HG03097 (cell line): ENCODE results near the gene DLEC1.
"Not testable (repeated sequence)": the region's sequence is repeated elsewhere in the genome, so short reads cannot be mapped to it uniquely, and the experiment has no call there.

Source experiments
- ATAC-seq: cut with Tn5 transposase; IDR thresholded peaks from one replicate; pipeline ENCODE4 v1.9.1; 2021; ENCODE audit not compliant: unreplicated experiment, low FRiP score

The DLEC1 gene

GRCh38 chr3:38070013-38070412 lies 31.0 kb downstream of the DLEC1 start:
- no peak for ATAC-seq

- not testable (repeated sequence) for ATAC-seq
These were observed 38.1 kb downstream of the DLEC1 start for GRCh38 chr3:38077073-38077472.

GRCh38 chr3:38082296-38082695 lies 43.3 kb downstream of the DLEC1 start:
- not testable (repeated sequence) for ATAC-seq

- ATAC-seq: not testable (repeated sequence)
These were observed 44.2 kb downstream of the DLEC1 start for GRCh38 chr3:38083254-38083653.

GRCh38 chr3:38083871-38084333 lies 44.9 kb downstream of the DLEC1 start:
- no peak for ATAC-seq

GRCh38 chr3:38084334-38085310 lies 45.6 kb downstream of the DLEC1 start:
- no peak for ATAC-seq

GRCh38 chr3:38085311-38085942 lies 46.4 kb downstream of the DLEC1 start:
- no peak for ATAC-seq

GRCh38 chr3:38085943-38086324 lies 46.9 kb downstream of the DLEC1 start:
- no peak for ATAC-seq

- no peak for ATAC-seq
These were observed 47.5 kb downstream of the DLEC1 start for GRCh38 chr3:38086496-38086895.

GRCh38 chr3:38087278-38087677 lies 48.3 kb downstream of the DLEC1 start:
- not testable (repeated sequence) for ATAC-seq

- no peak for ATAC-seq
These were observed 49.4 kb downstream of the DLEC1 start for GRCh38 chr3:38088126-38089078.

- ATAC-seq: no peak
These were observed 50.2 kb downstream of the DLEC1 start for GRCh38 chr3:38089163-38089562.

- ATAC-seq: no peak
These were observed 51.4 kb downstream of the DLEC1 start for GRCh38 chr3:38090453-38090852.

- ATAC-seq: no peak
These were observed 56.0 kb downstream of the DLEC1 start for GRCh38 chr3:38094999-38095398.

- ATAC-seq: no peak
These were observed 56.9 kb downstream of the DLEC1 start for GRCh38 chr3:38095669-38096483.

GRCh38 chr3:38097446-38098375 lies 58.7 kb downstream of the DLEC1 start:
- no peak for ATAC-seq

- no peak for ATAC-seq
These were observed 59.3 kb downstream of the DLEC1 start for GRCh38 chr3:38098376-38098723.

GRCh38 chr3:38099518-38099917 lies 60.5 kb downstream of the DLEC1 start:
- no peak for ATAC-seq

GRCh38 chr3:38100498-38100897 lies 61.5 kb downstream of the DLEC1 start:
- no peak for ATAC-seq
